ENCODE data around the gene MSN. TPM values are rescaled to one million over a fixed set of nuclear protein-coding genes. Genes with fewer than 3 reads are reported as not detected.

MSN gene
- total and polyA plus RNA-seq, 10 of the 15 experiments (the other 5 are each of a cell fraction or from before 2014, with no cell fraction given): 93.8 to 432 (median 270) TPM

GRCh38 chrX:65723706-65724105 lies 56.3 kb downstream of the MSN start:
- Histone ChIP-seq H3K4me2 (ENCODE audit: control insufficient read depth, insufficient read depth) (peak overlapping the region; percentile 23; the same call in 1 of the 2 replicates), H3K9ac (ENCODE audit: control insufficient read depth, insufficient read depth, low read length) (no peak overlapping the region), H2AFZ (ENCODE audit: control insufficient read depth, low read depth, low read length) (no peak overlapping the region), H3K36me3 (ENCODE audit: control insufficient read depth in 2 of 2, insufficient read depth in 2 of 2, low read length in 1 of 2) (no peaks in the 10 kb centered on the region; a peak in 3 of 4 replicates), H3K4me1 (ENCODE audit: control insufficient read depth, insufficient read depth, low read length) (peaks cover 13% of the 10 kb centered on the region), H3K9me3 (replicated peaks; ENCODE audit: control insufficient read depth, insufficient read depth, low read length) (no peaks in the 10 kb centered on the region), H4K20me1 (ENCODE audit: control insufficient read depth, insufficient read depth) (no peaks in the 10 kb centered on the region), H3K4me3 (no peak overlapping the region), H3K27me3 (replicated peaks in 1 of 2; ENCODE audit: control insufficient read depth in 2 of 2, insufficient read depth in 2 of 2, low read length in 1 of 2) (no peaks in the 10 kb centered on the region), H3K27ac (ENCODE audit: control insufficient read depth, insufficient read depth) (peak overlapping the region; percentile 78), H3K79me2 (ENCODE audit: control insufficient read depth, insufficient read depth, low read length) (peaks cover 29% of the 10 kb centered on the region)
- FAIRE-seq: peak; percentile 79
- ChIA-PET RAD21 (ENCODE audit: unreplicated experiment) (interaction anchor here (1.1 to 7.3 kb wide), 14 partner anchors 11 to 319 kb away, joined by 3 to 119 read pairs (median 10); partner anchors contain the start of gene MSN), POLR2A (interaction anchor here (0.9 to 3.7 kb wide), 9 partner anchors 14 to 291 kb away, joined by 3 to 26 read pairs (median 7); no protein-coding TSS in a partner anchor), CTCF (interaction anchor here (0.6 to 2.3 kb wide), 9 partner anchors 23 to 1987 kb away, joined by 3 to 15 read pairs (median 4); partner anchors contain the start of gene MSN), SMC1A (ENCODE audit: uncharacterized antibody, unreplicated experiment) (interaction anchor here (0.6 to 4.5 kb wide), 16 partner anchors 9 to 318 kb away, joined by 3 to 65 read pairs (median 5); partner anchors contain the start of gene MSN)
- ATAC-seq: peak; percentile 80
- BruUV-seq (replicated peaks): no TSS peak
- DNase-seq (ENCODE audit: low read depth, low spot score): peak; percentile 74
- intact Hi-C loops (cut with micrococcal nuclease; ENCODE audit: unreplicated experiment) (loop anchor here (1.0 to 2.0 kb wide), 2 partner anchors 55 to 128 kb away; no protein-coding TSS in a partner anchor), in situ Hi-C loops (cut with MboI) (loop anchor here (5.0 kb wide), 1 partner anchor 126 kb away; no protein-coding TSS in a partner anchor)
- 0% methylated on average over 2 of the region's 2 CpGs for WGBS (ENCODE audit: insufficient coverage, insufficient replicate concordance, low lambda C conversion rate, missing lambda C conversion rate)
- TF ChIP-seq MAX (IDR thresholded peaks at IDR 0.05; ENCODE audit: low read depth, low read length) (no peak), EED (IDR thresholded peaks at IDR 0.05; ENCODE audit: low read depth) (peak; percentile 87), HCFC1 (IDR thresholded peaks at IDR 0.05; ENCODE audit: low read length) (no peak), SMARCA5 (IDR thresholded peaks at IDR 0.05) (no peak), NR2F1 (conservative IDR thresholded peaks at IDR 0.05) (peak; percentile 77), STAT3 (IDR thresholded peaks at IDR 0.05; ENCODE audit: low read depth, low read length) (no peak), NFXL1 (IDR thresholded peaks at IDR 0.05; ENCODE audit: borderline replicate concordance) (no peak), ZNF622 (IDR thresholded peaks at IDR 0.05) (no peak), ZBTB11 (CRISPR knock-in tag; IDR thresholded peaks at IDR 0.05) (no peak), TBL1XR1 (IDR thresholded peaks at IDR 0.05; ENCODE audit: low read depth, low read length) (peak; percentile 64; the same call in 1 of the 2 replicates), ZNF274 (IDR thresholded peaks at IDR 0.05; ENCODE audit: insufficient read depth, insufficient read length) (no peak), KAT2A (conservative IDR thresholded peaks at IDR 0.05; ENCODE audit: control insufficient read depth, low read depth, low read length) (no peak), SIN3A (IDR thresholded peaks at IDR 0.05; ENCODE audit: low read depth, low read length) (no peak), ZZZ3 (IDR thresholded peaks at IDR 0.05; ENCODE audit: control insufficient read depth, insufficient read length, low read depth) (no peak), ATF2 (IDR thresholded peaks at IDR 0.05; ENCODE audit: low read length) (peak; percentile 71), KDM1A (IDR thresholded peaks at IDR 0.05; ENCODE audit: borderline replicate concordance) (no peak)
- TF ChIP-seq, protein P1, sequence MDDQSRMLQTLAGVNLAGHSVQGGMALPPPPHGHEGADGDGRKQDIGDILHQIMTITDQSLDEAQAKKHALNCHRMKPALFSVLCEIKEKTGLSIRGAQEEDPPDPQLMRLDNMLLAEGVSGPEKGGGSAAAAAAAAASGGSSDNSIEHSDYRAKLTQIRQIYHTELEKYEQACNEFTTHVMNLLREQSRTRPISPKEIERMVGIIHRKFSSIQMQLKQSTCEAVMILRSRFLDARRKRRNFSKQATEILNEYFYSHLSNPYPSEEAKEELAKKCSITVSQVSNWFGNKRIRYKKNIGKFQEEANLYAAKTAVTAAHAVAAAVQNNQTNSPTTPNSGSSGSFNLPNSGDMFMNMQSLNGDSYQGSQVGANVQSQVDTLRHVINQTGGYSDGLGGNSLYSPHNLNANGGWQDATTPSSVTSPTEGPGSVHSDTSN (IDR thresholded peaks at IDR 0.05; ENCODE audit: insufficient replicate concordance, low read depth, low read length): no peak
- TF ChIP-seq, protein P2, sequence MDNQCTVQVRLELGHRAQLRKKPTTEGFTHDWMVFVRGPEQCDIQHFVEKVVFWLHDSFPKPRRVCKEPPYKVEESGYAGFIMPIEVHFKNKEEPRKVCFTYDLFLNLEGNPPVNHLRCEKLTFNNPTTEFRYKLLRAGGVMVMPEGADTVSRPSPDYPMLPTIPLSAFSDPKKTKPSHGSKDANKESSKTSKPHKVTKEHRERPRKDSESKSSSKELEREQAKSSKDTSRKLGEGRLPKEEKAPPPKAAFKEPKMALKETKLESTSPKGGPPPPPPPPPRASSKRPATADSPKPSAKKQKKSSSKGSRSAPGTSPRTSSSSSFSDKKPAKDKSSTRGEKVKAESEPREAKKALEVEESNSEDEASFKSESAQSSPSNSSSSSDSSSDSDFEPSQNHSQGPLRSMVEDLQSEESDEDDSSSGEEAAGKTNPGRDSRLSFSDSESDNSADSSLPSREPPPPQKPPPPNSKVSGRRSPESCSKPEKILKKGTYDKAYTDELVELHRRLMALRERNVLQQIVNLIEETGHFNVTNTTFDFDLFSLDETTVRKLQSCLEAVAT (IDR thresholded peaks at IDR 0.05): no peak

Data from GM12878 (cell line).